Measurements from ENCODE around the gene EPB41. TPM values are rescaled to one million over a fixed set of nuclear protein-coding genes. Genes with fewer than 3 reads are reported as not detected.

The EPB41 gene
- 9.7 and 12.7 TPM in 2 replicates for total RNA-seq
- long read RNA-seq, partial matches to known transcripts, result 5 of 7 reads
- long read RNA-seq, other reads (novel, unspliced or antisense), result 2 of 7 reads

GRCh38 chr1:28914228-28915030 lies at the start of gene EPB41:
TSS of gene EPB41 (plus strand) at chr1:28914569. CDS start at chr1:28987438, 72,869 bp downstream.
- H3K4me3 Mint-ChIP-seq (ENCODE audit: unreplicated experiment), result peak within 1 kb of the TSS; percentile 91
- no peaks in the 10 kb centered on the region for H3K9me3 Mint-ChIP-seq (ENCODE audit: unreplicated experiment)
- DNase-seq (ENCODE audit: extremely low spot score, unreplicated experiment), result peak; percentile 96
- no peak for TF ChIP-seq CTCF (IDR thresholded peaks at IDR 0.05)
- no peaks in the 10 kb centered on the region for H3K36me3 Mint-ChIP-seq (ENCODE audit: unreplicated experiment)
- H3K27me3 Mint-ChIP-seq (ENCODE audit: unreplicated experiment), result no peaks in the 10 kb centered on the region
- H3K27ac Mint-ChIP-seq (ENCODE audit: unreplicated experiment), result peak within 1 kb of the TSS; percentile 80
- peaks cover 14% of the 10 kb centered on the region for H3K4me1 Mint-ChIP-seq (ENCODE audit: unreplicated experiment)

- Mint-ChIP-seq H3K27me3 (ENCODE audit: unreplicated experiment) (peaks cover 10% of the 10 kb centered on the region), H3K36me3 (ENCODE audit: unreplicated experiment) (no peaks in the 10 kb centered on the region), H3K27ac (ENCODE audit: unreplicated experiment) (no peak overlapping the region), H3K9me3 (ENCODE audit: unreplicated experiment) (no peaks in the 10 kb centered on the region), H3K4me1 (ENCODE audit: unreplicated experiment) (no peaks in the 10 kb centered on the region), H3K4me3 (ENCODE audit: unreplicated experiment) (no peak overlapping the region)
- no peak for TF ChIP-seq CTCF (IDR thresholded peaks at IDR 0.05)
- no peak for DNase-seq (ENCODE audit: extremely low spot score, unreplicated experiment)
Measured at GRCh38 chr1:28864695-28865094, 49.7 kb upstream of the EPB41 start.

- Mint-ChIP-seq H3K36me3 (ENCODE audit: unreplicated experiment) (no peaks in the 10 kb centered on the region), H3K4me1 (ENCODE audit: unreplicated experiment) (no peaks in the 10 kb centered on the region), H3K9me3 (ENCODE audit: unreplicated experiment) (no peaks in the 10 kb centered on the region), H3K27me3 (ENCODE audit: unreplicated experiment) (peaks cover 10% of the 10 kb centered on the region), H3K4me3 (ENCODE audit: unreplicated experiment) (no peak overlapping the region), H3K27ac (ENCODE audit: unreplicated experiment) (no peak overlapping the region)
- no peak for TF ChIP-seq CTCF (IDR thresholded peaks at IDR 0.05)
- DNase-seq (ENCODE audit: extremely low spot score, unreplicated experiment), result no peak
Measured at GRCh38 chr1:28865997-28866650, 48.2 kb upstream of the EPB41 start.

- H3K36me3 Mint-ChIP-seq (ENCODE audit: unreplicated experiment), result no peaks in the 10 kb centered on the region
- H3K27ac Mint-ChIP-seq (ENCODE audit: unreplicated experiment), result no peak overlapping the region
- DNase-seq (ENCODE audit: extremely low spot score, unreplicated experiment), result no peak
- no peaks in the 10 kb centered on the region for H3K9me3 Mint-ChIP-seq (ENCODE audit: unreplicated experiment)
- peaks cover 10% of the 10 kb centered on the region for H3K27me3 Mint-ChIP-seq (ENCODE audit: unreplicated experiment)
- peaks cover 7% of the 10 kb centered on the region for H3K4me1 Mint-ChIP-seq (ENCODE audit: unreplicated experiment)
- TF ChIP-seq CTCF (IDR thresholded peaks at IDR 0.05), result no peak
- no peak overlapping the region for H3K4me3 Mint-ChIP-seq (ENCODE audit: unreplicated experiment)
Measured at GRCh38 chr1:28867850-28868249, 46.5 kb upstream of the EPB41 start.

GRCh38 chr1:28869952-28870351 lies 44.4 kb upstream of the EPB41 start:
- no peak for DNase-seq (ENCODE audit: extremely low spot score, unreplicated experiment)
- Mint-ChIP-seq H3K36me3 (ENCODE audit: unreplicated experiment) (no peaks in the 10 kb centered on the region), H3K27me3 (ENCODE audit: unreplicated experiment) (peaks cover 8% of the 10 kb centered on the region), H3K4me3 (ENCODE audit: unreplicated experiment) (no peak overlapping the region), H3K4me1 (ENCODE audit: unreplicated experiment) (peaks cover 7% of the 10 kb centered on the region), H3K9me3 (ENCODE audit: unreplicated experiment) (no peaks in the 10 kb centered on the region), H3K27ac (ENCODE audit: unreplicated experiment) (no peak overlapping the region)
- TF ChIP-seq CTCF (IDR thresholded peaks at IDR 0.05), result no peak

Data from osteocyte (in vitro differentiated cells).